RWPE1 (cell line): ENCODE data around the gene CLOCK.

ENCODE experiments used
- CTCF ChIA-PET: fragments of 350-600 bp; sonication (Branson Sonifier 250); formaldehyde crosslinking; extraction: SDS; loops from one replicate; lab custom pipeline; 2021; lab: Yijun Ruan, JAX
- POLR2A ChIA-PET: fragments of 400-600 bp; formaldehyde crosslinking; extraction: SDS; loops from one replicate; lab custom pipeline; 2020; ENCODE audit warnings: antibody characterized with exemption; ENCODE audit not compliant: low non-redundant PET; lab: Yijun Ruan, JAX
- DNase-seq: peaks from one replicate; pipeline ENCODE4 v3.0.0; 2012; ENCODE audit warnings: low spot score
- H3K27ac ChIP-seq: fragments of 450-650 bp; 2 replicates; pipeline ENCODE4 v1.5.1; 2017
- CTCF ChIP-seq: fragments of 450-650 bp; conservative IDR thresholded peaks from 2 replicates; pipeline ENCODE4 v1.5.1; 2017; ENCODE audit warnings: low read depth, mild to moderate bottlenecking

CLOCK gene

GRCh38 chr4:55435141-55435841, 111.4 kb downstream of the CLOCK start:
- TF ChIP-seq CTCF, result no peak
- DNase-seq, result no peak
- H3K27ac ChIP-seq, result no peak overlapping the region
- CTCF ChIA-PET, result no interaction called here
- POLR2A ChIA-PET, result no interaction called here

DNA sequence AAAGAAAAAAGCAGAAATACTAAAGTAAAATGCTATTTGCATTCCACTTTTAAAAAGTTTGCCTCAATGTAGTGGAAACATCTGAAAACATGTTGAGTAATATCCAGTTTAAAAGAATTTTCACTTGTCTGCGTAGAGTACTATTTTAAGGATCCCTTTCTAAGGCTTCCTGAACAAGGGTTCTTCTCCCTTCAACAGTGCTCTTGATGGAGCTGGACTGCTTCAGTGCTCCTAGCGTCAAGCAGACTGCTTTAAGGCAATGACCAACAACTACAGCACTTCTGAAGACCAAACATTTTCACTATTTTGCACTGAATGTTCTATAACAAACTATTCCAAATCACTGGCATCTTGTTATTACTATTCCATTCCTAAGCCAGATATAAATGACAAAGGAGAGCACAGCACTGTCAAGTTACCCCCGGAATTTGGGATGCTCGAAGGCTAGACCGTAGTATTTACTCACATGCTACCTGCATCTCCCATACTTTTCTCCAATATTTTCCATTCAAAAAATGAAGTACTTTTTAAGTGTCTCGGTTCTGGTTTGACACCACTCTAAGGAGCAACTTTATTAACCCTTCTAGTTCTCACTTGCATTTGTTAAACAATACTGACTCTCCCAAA, 114.9 kb downstream of the CLOCK start:
- no peak for DNase-seq
- CTCF ChIA-PET, result interaction anchor here (0.6 kb wide), 2 partner anchors 402 to 704 kb away, joined by 3 to 4 read pairs; no protein-coding TSS in a partner anchor
- H3K27ac ChIP-seq, result no peak overlapping the region
- POLR2A ChIA-PET, result no interaction called here
- TF ChIP-seq CTCF, result no peak

DNA sequence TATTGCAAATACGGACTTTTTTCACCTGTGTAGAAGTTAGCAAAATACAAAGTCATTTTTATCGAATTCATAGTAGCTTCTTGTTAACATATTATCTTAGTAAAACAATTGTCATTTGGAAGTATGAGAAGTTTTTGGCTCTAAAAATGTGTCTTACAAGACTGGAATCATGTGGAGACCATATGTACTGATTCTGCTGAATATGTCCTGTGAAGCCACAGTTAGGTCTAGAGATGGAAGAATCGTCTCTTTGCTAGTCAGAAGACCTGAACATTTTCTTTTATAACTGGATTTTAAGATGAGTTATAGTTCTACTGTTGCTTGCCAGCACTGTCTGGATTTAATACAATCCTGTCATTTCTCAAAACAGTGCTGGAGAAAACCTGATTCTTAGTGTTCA, 121.9 kb downstream of the CLOCK start:
- TF ChIP-seq CTCF, result no peak
- ChIA-PET CTCF (no interaction called here), POLR2A (no interaction called here)
- no peak for DNase-seq
- no peak overlapping the region for H3K27ac ChIP-seq

DNA sequence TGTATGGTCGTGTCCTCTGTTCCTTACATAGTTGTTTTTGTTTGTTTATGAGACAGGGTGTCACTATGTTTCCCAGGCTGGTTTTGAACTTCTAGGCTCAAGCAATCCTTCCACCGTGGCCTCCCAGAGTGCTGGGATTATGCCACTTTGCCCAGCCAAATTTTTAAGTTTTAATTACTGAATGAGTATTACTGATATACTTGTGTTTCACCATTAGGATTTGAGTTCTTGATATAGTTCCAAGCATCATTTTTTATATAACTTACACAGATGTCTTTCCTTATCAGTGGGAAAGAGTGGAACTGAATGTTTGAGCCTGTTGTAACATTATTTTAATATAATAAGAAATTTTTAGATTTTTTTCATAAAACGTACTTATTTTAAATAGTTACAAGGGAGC, 130.5 kb downstream of the CLOCK start:
- no peak for DNase-seq
- CTCF ChIA-PET, result no interaction called here
- POLR2A ChIA-PET, result no interaction called here
- no peak overlapping the region for H3K27ac ChIP-seq
- TF ChIP-seq CTCF, result no peak

DNA sequence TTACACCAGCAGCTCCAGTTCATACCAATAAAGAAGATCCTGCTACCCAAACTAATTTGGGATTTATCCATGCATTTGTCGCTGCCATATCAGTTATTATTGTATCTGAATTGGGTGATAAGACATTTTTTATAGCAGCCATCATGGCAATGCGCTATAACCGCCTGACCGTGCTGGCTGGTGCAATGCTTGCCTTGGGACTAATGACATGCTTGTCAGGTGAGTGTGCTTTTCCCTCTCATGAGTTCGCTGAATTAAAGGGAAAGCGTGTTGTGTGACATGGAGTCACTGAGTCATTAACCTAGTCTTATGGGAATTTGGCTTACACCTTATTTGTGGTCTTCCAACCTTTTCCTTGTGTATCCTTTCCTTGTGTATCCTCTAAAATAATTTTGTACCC, 135.1 kb downstream of the CLOCK start:
- CTCF ChIA-PET, result no interaction called here

DNA sequence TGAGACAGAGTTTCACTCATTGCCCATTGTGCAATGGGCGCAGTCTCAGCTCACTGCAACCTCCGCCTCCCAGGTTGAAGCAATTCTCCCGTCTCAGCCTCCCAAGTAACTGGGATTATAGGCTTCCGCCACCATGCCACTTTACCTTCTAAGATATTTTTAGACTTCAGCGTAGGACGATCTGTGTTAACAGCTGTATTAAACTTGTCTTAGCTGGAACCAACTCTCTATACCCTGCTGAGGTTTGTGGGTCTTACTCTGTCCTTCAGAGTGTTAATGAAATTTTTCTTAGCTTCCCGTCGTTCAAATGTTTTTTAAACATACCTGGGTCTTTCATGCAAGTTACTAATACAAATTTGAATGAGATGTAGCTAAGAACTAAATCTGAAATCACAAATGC, 136.3 kb downstream of the CLOCK start:
- no peak for DNase-seq
- CTCF ChIA-PET, result interaction anchor here (1.4 kb wide), 1 partner anchor 54 kb away, joined by 4 read pairs; no protein-coding TSS in a partner anchor
- H3K27ac ChIP-seq, result no peak overlapping the region
- TF ChIP-seq CTCF, result no peak
- POLR2A ChIA-PET, result no interaction called here

More for the DNA sequence above, 135.1 kb downstream of the CLOCK start:
- no peak for DNase-seq
- no peak for TF ChIP-seq CTCF
- no peak overlapping the region for H3K27ac ChIP-seq
- POLR2A ChIA-PET, result no interaction called here
